ENCODE data around the gene RASSF4.
A peak's percentile ranks its signal among the peaks of the same experiment; 100 is the strongest.

Gene RASSF4, protein sequence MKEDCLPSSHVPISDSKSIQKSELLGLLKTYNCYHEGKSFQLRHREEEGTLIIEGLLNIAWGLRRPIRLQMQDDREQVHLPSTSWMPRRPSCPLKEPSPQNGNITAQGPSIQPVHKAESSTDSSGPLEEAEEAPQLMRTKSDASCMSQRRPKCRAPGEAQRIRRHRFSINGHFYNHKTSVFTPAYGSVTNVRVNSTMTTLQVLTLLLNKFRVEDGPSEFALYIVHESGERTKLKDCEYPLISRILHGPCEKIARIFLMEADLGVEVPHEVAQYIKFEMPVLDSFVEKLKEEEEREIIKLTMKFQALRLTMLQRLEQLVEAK

DNA sequence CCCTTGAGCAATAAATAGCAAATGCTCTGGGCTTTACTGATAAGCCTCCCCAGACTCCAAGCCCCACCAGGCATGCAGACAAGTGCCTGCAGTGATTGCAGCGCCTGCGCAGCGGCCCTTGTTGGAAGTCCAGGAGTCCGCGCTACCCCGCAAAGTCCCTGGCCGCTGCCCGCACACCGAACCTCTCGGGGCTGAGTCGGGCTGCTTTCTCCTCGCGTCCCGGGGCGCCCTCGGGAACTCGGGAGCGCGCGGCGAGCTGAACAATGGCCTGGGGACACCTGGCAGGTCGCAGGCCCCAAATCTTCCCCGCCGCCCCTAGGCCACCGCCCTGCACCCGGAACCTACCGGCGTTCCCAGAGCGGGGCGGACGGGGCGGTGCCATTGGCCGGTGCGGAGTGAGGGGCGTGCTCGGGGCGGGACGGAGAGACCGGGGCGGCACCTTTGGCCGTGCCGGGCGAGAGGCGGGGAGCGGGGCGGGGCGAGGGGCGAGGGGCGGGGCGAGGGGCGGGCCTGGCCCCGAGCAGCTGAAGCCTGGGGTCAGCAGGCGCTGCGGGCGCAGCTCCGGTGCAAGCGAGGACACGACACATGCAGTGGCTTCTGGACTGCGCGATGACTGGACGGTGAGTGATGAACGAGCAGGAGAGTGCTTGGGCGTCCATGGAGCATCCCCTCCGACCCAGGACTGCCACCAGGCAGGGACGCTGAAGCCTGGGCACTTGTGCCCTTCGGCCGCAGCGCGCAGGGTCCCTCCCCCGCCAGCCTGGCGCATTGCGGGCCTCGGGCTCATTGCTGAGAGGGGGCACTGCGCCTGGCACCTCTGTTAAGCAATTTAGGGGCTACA is at the start of gene RASSF4:
RASSF4 (plus strand) TSS at position 556 of the 841 bp plus-strand sequence. CDS start 10,401 bp downstream, outside the sequence.
- peak; percentile 95 for DNase-seq

DNA sequence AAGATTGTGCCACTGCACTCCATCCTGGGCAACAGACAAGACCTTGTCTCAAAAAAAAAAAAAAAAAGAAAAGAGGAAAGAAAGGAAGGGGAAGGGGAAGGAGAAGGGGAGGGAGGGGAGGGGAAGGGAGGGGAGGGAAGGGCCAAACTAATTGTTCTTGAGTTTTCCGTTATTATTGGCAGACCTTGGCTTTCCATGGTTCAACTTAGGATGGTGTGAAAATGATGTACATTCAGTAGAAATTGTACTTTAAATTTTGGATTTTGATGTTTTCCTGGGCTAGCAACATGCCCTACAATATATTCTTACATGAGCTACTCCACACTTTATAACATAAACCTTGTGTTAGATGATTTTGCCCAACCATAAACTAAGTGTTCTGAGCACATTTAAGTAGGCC is 49.7 kb upstream of the RASSF4 start:
- DNase-seq = no peak

DNA sequence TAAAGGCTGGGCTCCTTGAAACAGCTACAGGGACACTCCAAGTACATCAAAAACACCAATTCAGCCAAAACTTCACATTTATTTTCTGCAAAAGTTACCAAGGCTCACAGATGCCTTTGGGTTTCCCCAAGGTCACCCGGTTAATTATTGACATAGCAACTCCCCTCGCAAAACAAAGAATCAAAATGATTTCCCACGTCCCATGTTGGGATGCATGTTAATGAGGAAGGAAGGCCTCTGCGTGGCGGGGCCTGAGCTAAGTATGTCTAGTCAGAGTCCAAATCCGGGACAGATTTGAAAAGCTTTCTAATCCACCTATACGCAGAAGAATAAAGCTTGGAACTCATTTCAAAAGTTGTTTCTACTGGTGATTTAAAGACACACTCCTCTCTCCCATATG is 49.0 kb upstream of the RASSF4 start:
- no peak for DNase-seq

DNA sequence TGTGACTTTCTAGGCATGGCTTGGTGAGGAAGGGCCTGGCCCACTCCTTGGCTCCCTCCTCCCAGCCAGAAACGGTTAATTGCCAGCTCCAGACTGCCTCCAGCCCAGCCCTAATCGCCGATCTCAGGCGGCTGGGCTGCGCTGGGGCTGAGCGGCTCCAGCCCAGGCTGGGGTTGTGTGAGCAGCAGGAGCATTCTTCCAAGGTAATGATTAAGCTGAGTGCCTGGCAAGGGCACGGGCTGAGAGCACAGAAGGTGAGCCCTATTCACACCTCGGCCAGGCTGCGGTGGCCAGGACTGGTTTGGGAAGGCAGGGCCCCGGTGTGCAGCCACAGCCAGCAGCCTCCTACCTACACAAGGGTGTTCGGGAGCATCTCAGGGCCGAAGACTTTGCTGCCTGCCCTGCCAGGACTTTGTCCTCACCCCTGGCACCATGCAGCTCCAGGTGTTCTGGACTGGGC is 48.5 kb upstream of the RASSF4 start, which contains the start of gene TMEM72:
TMEM72 (plus strand) TSS at position 257 of the 460 bp plus-strand sequence; CDS start at position 433, 176 bp downstream.
- no peak for DNase-seq

DNA sequence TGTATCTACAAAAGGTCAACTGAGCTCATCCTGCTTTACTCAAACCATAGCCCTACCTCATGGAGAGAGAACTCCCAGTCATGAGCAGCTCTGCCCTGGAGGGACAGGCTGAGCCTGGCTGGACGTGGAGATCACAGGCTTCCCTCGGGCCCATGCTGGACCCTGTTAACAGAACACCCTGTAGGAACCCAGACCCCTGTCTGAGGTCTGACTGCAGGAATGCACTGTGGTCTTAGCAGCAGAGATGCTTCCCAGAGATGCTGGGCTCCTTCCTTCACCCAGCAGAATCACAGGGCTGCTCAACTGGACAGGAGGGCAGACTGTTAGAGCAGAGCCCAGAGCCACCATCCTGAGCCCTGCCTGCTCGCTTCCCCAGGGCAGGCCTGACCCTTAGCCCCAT is 47.7 kb upstream of the RASSF4 start:
- no peak for DNase-seq

DNA sequence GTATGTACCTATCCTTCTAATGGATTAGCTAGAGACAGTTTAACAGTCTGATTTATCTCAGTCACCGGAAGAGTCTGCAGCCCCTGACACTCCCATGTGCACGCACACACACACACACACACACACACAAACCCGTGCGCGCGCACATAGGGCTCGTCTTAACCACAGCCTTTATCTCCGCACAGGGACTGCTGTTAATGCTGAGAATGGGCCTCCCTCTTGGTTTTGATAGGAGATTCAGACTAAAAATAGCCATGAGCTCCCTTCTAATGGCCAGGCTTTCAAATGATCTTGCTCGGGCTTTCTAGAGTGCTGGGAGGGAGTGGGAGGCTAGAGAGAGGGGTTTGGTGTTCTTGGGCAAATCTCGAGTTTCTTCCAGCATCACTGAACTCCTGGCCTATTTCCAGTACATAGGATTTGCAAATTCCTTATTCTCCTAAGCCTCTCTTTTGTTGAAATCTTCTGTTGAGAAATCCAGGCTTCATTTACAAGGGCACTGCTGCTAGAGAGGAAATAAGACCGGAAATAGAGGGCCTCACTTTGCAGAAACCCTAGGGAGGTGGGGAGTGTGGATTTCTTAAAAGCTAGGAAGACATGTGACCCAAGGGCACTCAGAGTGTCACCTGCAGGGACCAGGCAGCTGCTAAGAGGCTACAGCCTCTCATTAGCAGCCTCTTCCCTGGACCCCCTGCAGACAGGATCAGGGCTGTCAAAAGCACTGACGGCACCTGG is 46.1 kb upstream of the RASSF4 start:
- DNase-seq = no peak

DNA sequence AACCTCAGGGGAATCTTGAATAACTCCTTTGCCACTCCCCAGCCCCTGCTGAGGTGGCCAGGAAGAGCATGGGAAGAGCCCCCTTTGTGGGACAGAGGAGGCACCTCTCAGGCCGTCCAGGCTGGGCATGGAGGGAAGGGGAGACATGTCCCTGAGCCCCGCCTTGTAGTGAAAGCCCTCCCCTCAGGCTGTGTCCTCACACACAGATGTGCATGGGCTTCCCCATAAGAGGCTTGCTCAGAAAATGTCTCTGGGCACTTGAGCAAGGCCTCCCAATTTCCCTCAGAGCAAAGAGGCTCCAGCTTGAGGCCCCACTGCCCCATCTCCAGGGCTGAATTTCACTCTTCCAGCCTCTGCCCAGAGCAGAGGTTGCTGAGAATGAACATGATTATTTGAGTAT is 44.7 kb upstream of the RASSF4 start:
- DNase-seq = no peak

DNA sequence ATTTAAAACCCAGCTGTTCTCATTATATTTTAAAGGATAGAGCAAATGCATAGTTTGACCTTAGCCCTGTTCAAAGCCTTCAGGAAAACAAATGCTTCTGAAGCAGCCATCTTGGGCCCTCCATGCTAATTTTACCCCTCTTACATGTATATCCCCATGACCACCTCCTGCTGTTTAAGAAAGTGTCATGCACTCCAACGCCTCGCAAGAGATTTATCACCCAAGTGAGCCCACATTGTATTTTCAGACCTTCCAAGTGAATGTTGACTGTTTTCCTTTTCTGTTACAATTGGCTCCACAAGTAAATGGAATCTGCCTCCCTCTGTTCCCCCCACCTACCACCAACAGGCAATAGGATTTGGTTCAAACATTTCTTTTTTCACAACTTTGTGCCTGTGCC is 43.2 kb upstream of the RASSF4 start:
- no peak for DNase-seq

DNA sequence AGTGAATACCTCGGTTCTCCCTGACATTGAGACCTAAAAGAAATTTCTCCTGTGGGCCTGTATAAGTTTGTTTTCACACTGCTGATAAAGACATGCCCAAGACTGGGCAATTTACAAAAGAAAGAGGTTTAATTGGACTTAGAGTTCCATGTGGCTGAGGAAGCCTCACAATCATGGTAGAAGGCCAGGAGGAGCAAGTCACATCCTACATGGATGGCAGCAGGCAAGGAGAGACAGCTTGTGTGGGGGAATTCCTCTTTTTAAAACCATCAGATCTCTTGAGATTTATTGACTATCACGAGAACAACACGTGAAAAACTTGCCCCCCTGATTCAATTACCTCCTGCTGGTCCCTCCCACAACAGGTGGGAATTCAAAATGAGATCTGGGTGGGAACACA is 41.8 kb upstream of the RASSF4 start:
- DNase-seq = no peak

DNA sequence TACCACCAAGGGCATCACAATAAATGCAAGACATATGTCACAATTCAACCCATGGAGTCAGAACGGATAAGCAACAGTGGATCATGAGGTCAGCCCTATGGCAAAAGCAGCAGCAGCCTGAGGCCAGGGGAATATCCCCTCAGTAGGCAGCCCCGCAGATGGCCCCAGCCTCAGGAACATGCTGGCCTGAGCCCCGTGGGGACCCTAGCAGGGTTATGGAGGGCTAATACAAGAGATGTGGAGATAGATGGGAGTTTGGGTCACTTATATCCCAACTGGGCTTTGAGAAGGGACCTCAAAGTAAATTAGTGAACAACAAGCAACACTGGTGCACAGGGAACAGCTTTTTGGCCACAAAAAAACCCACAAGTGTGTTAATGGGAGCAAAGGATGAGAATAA is 39.4 kb upstream of the RASSF4 start:
- no peak for DNase-seq

DNA sequence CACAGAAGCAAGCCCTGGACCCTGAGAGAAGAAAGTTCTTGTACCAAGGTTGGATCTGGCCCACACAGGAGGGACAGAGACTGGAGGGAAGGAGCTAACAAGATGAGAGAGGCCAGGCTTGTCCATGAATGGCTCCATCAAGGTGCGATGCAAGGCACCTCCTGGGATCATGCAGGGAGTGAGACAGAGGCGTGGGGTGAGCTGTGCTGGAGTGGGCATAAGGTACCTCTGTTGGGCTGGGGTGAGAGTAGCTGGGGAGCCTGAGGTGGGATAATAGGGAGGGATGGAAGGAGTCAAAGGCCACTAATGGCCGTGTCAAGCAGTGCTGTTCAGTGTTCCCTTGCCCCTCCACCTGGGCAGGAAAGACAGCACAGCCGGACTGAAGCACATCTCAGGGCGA is 38.5 kb upstream of the RASSF4 start:
- DNase-seq = no peak

DNA sequence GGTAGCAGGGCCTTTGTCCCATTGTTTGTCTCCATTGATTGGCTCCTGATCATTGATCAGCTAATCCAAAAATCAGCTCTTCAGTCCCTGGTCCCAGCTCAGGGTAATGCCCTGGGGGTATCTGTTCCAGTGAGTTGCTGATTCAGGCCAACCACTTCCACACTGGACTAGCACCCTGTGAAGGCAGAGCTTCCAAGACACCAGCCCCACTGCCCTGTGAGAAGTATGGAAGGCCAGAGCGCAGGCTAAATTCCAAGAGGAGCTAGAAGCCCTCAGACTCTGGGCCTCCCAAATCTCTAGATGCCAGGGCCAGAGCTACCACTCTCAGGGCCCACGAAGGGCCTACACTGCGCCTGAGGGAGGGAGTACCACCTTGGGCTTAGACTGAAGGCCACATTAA is 38.1 kb upstream of the RASSF4 start:
- DNase-seq = no peak

DNA sequence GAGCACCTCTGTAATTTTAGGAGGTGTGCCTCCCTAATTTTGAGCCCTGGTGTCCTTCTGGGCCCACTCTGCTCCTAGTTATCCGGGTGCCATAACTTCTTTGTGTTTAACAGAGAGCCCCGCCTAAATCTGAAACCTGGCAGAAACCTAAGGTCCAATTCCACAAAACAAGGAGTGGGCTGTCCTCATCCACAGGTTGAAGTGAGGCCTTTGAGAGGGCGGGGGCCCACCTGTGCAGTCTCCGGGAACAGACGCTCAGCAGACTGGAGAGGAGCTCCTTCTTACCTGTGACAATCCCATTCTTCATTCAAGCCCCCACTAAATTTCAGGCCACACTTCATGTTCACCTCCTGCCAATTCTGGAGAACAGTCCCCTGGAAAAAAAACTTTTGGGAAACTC is 37.6 kb upstream of the RASSF4 start:
- DNase-seq = no peak

DNA sequence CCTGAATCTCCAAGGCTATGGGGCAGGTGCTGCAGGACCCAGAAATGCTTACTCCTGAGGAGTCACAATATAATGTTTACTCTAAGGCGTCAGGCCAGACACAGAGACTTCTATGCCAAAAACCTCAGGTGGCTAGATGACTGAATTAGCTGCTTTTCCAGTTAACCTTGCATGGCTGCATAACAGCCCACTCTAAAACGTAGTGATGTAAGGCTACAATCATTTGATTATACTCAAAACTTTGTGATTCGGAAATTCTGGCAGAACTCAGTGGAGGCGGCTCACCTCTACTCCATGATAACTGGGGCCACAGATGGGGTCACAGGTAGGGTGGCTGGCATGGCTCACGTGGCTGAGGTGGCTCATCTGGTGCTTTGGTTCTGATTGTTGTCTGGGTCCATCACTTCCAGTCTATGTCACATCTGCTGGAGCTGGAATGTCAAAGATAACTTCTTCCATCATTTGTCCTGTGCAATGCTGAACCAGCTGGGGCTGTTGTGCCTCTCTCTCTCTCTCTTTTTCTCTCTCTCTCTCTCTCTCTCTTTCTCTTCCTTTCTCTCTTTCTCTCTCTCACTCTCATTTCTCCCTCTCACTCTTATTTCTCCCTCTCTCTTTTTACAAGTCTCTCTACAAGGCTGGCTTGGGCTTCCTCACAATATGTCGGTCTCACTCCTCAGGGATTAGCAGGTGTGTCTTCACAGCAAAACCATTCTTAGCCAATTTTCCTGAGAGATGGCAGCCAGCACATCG is 36.6 kb upstream of the RASSF4 start:
- no peak for DNase-seq

DNA sequence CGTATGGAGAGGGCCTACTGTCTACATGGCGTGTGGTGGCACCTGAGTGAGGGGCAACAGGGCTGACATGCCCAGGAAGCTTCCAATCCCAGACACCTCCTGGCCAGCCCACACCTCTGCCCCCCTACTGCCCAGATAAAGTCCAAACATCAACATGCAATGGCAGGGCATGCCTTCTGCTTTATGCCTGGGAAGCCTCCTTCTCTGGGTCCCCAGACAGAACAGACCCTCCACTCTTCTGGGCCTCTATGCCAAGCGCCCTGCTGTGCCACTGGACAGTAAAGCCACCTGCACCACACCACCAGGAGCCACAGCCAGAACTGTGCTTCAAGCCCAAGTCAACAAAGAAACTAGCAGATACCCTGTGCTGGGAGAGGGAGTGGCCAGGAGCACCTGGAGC is 36.0 kb upstream of the RASSF4 start:
- DNase-seq = no peak

DNA sequence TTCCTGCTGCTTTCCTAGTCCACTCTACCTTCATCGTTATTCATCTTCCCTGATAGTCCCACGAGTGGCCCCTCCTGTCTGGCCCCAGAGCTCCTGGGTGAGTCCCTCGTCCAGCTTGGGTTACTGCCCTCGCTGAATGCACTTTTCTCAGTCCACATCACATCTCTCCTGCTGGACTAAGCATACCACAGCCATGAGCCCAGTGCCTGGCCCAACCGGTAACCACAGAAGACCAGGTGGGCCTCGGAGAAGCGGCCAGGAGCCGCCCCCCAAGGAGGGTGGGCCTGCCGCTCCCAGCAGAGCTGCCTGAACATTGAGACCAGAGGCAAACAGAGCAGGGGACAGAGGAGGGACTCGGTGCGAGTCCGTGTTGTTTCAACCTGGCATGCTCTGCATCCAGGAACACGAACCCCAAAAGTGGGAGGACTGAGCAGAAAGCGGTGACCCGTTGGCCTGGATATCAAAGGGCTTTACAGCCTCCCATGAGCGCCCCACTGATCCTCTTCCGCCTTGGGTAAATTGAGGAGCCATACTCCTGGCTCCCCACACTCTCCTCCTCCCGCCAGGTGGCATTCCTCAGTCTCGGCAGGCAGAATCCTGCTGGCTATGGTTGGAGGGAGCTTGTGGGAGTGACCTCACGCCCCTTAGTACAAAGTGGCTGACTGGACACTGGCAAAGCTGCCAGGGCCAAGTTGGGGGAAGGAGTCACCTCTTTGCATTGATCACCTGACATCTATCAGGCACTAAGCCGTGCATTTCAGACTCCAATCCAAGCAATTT is 35.2 kb upstream of the RASSF4 start:
- no peak for DNase-seq

DNA sequence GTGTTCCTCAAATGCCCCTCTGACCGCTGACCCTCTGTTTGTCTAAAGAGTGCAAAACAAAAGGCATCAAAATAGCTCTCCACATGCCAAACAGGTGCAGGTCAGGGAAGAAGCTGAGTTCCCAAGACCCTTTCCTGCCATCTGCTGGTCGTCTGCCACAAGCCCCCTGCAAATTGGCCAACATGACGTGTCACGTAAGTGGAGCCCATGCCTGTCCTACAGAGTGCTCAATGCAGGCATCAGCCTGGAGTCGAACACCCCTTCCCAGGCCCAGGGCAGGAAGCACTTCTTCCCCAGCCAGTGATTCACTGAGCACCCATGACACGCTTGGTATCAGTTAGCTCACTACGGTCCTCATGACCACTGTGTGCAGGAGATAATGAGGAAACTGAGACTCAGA is 34.4 kb upstream of the RASSF4 start:
- DNase-seq = no peak

DNA sequence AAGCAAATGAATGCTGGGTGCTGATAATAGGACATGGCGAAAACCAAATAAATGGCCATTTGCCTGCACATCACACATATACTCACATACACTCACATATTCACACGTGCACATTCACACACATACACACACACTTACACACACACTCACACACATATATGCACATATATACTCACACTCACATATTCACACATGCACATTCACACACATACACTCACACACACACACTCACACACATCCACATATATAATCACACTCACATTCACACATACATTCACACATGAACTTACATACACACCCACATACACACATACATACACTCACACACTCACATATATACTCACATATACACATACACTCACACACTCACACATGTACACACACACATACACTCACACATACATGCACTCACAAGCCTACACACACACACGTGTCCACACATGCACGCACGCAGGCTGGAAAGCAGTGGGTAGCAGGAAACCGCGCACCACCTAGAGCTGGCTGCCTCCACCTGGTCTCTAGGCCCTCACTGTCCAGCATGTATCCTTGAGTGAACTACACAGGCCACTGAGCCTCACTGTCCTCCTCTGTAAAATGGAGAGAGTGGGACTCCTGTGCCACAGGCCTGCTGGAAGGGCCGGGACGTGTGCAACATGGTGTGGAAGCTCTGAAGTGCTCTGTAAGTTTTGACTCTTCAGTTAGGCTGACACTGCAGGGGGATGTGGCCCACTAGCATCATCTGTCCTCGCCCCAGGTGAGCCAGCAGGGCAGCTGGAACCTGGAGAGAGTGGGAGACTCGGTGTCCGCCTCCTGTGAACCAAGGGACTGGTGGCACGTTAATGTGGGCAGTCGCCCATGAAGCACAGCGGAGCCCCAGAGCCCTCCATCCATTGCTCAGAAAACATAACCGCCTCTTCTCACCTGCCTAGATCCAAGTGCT is 33.5 kb upstream of the RASSF4 start:
- no peak for DNase-seq

DNA sequence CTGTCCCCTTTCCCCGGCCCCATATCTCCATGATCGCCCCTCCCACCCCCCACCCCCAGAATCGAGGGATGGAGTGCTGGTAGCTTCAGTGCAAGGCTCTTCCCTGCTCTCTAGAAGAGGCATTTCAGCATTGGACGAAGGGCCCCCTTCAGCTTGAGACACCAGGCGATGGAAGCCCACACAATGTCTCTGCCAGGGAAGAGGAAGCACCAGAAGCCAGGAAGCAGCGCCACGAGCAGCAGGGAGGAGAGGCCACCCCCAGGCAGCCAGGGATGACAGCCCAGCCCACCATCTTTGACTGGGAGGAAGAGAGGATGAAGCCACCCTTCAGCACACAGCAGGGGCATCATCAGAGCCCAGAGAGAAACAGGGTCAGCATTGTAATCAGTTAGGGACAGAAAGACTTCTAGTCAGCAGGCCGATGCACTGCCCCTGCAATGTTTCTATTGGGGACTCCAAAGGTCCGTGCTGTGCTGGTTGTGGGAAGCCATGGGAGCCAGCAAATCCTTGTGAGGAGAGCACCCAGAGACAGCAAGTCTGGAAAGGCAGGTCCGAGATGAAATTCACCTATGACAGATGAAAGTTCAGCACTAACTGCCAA is 32.8 kb upstream of the RASSF4 start:
- no peak for DNase-seq

DNA sequence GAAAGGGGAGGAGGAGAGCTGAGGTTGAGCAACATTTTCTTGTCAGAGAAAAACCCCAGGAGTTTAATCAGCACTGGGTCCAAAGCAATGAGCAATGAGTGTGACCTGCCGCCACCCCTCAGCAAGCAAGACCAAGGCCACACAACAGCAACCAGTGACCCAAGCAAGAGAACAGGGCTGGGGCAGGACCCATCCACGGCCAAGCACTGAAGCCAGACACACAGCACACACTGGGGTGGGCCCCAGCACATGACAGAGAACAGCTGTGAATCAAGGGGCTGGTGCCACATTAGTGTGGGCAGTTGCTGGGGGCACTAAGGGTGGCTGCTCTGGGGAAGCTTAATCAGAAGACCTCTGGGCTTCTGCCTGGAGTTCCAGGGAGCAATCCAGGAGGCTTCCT is 32.2 kb upstream of the RASSF4 start:
- DNase-seq = no peak
